ENCODE data around the gene TRABD2B. TPM values are rescaled to one million over a fixed set of nuclear protein-coding genes. Genes with fewer than 3 reads are reported as not detected.

The TRABD2B gene
- total and polyA plus RNA-seq, 3 experiments from 2014 or later: not detected

- Histone ChIP-seq H3K27me3 (ENCODE audit: insufficient read depth, low read length, poor library complexity, severe bottlenecking) (no peaks in the 10 kb centered on the region), H3K4me3 (ENCODE audit: low read length) (no peak overlapping the region), H3K27ac (ENCODE audit: low read depth, low read length) (no peak overlapping the region), H3K4me1 (ENCODE audit: insufficient read depth, low read length) (no peaks in the 10 kb centered on the region), H3K36me3 (ENCODE audit: insufficient read depth, low read length) (no peaks in the 10 kb centered on the region), H3K9me3 (ENCODE audit: low read length) (no peaks in the 10 kb centered on the region)
- Mint-ChIP-seq H3K27me3 (peaks cover 2 to 5% of the 10 kb centered on the region in 2 donors), H3K4me1 (no peaks in the 10 kb centered on the region), H3K36me3 (no peaks in the 10 kb centered on the region), H3K27ac (no peak overlapping the region), H3K4me3 (no peak overlapping the region), H3K9me3 (no peaks in the 10 kb centered on the region)
- no peak for DNase-seq
- ChIA-PET POLR2A (no interaction called here), CTCF (no interaction called here)
Measured at GRCh38 chr1:47794530-47794929, 202.7 kb downstream of the TRABD2B start.

- CTCF ChIA-PET: no interaction called here
Measured at GRCh38 chr1:47794081-47794480, 203.1 kb downstream of the TRABD2B start.

GRCh38 chr1:47793563-47793962 is 203.6 kb downstream of the TRABD2B start:
- Mint-ChIP-seq H3K4me1 (no peaks in the 10 kb centered on the region), H3K4me3 (no peak overlapping the region), H3K36me3 (no peaks in the 10 kb centered on the region), H3K27me3 (peaks cover 5 to 7% of the 10 kb centered on the region in 2 donors), H3K27ac (no peak overlapping the region), H3K9me3 (no peaks in the 10 kb centered on the region)
- Histone ChIP-seq H3K4me1 (ENCODE audit: insufficient read depth, low read length) (no peaks in the 10 kb centered on the region), H3K36me3 (ENCODE audit: insufficient read depth, low read length) (no peaks in the 10 kb centered on the region), H3K9me3 (ENCODE audit: low read length) (no peaks in the 10 kb centered on the region), H3K4me3 (ENCODE audit: low read length) (no peak overlapping the region), H3K27me3 (ENCODE audit: insufficient read depth, low read length, poor library complexity, severe bottlenecking) (no peaks in the 10 kb centered on the region), H3K27ac (ENCODE audit: low read depth, low read length) (no peak overlapping the region)
- ChIA-PET POLR2A (no interaction called here), CTCF (no interaction called here)
- no peak for DNase-seq

More at GRCh38 chr1:47794081-47794480, 203.1 kb downstream of the TRABD2B start:
- POLR2A ChIA-PET: no interaction called here
- no peaks in the 10 kb centered on the region for H3K9me3 ChIP-seq (ENCODE audit: low read length)
- no peaks in the 10 kb centered on the region for H3K4me1 ChIP-seq (ENCODE audit: insufficient read depth, low read length)
- H3K27me3 Mint-ChIP-seq: peaks cover 5 to 7% of the 10 kb centered on the region in 2 donors
- H3K4me3 ChIP-seq (ENCODE audit: low read length): no peak overlapping the region
- no peaks in the 10 kb centered on the region for H3K9me3 Mint-ChIP-seq
- no peaks in the 10 kb centered on the region for H3K27me3 ChIP-seq (ENCODE audit: insufficient read depth, low read length, poor library complexity, severe bottlenecking)
- H3K36me3 Mint-ChIP-seq: no peaks in the 10 kb centered on the region
- no peaks in the 10 kb centered on the region for H3K4me1 Mint-ChIP-seq
- H3K36me3 ChIP-seq (ENCODE audit: insufficient read depth, low read length): no peaks in the 10 kb centered on the region
- no peak overlapping the region for H3K27ac Mint-ChIP-seq
- H3K4me3 Mint-ChIP-seq: no peak overlapping the region
- H3K27ac ChIP-seq (ENCODE audit: low read depth, low read length): no peak overlapping the region
- DNase-seq: no peak

- ChIA-PET POLR2A (no interaction called here), CTCF (no interaction called here)
- H3K36me3 Mint-ChIP-seq: no peaks in the 10 kb centered on the region
Measured at GRCh38 chr1:47792779-47793178, 204.4 kb downstream of the TRABD2B start.

GRCh38 chr1:47791879-47792608 is 205.1 kb downstream of the TRABD2B start:
- H3K27ac ChIP-seq (ENCODE audit: low read depth, low read length): no peak overlapping the region
- ChIA-PET POLR2A (no interaction called here), CTCF (no interaction called here)
- H3K36me3 ChIP-seq (ENCODE audit: insufficient read depth, low read length): no peaks in the 10 kb centered on the region
- no peaks in the 10 kb centered on the region for H3K9me3 ChIP-seq (ENCODE audit: low read length)
- no peaks in the 10 kb centered on the region for H3K4me1 Mint-ChIP-seq
- peaks cover 5 to 7% of the 10 kb centered on the region in 2 donors for H3K27me3 Mint-ChIP-seq
- H3K4me3 ChIP-seq (ENCODE audit: low read length): no peak overlapping the region
- no peak overlapping the region for H3K4me3 Mint-ChIP-seq
- no peaks in the 10 kb centered on the region for H3K4me1 ChIP-seq (ENCODE audit: insufficient read depth, low read length)
- no peak overlapping the region for H3K27ac Mint-ChIP-seq
- no peaks in the 10 kb centered on the region for H3K9me3 Mint-ChIP-seq
- no peaks in the 10 kb centered on the region for H3K36me3 Mint-ChIP-seq
- H3K27me3 ChIP-seq (ENCODE audit: insufficient read depth, low read length, poor library complexity, severe bottlenecking): no peaks in the 10 kb centered on the region
- no peak for DNase-seq

More at GRCh38 chr1:47792779-47793178, 204.4 kb downstream of the TRABD2B start:
- DNase-seq: no peak
- H3K36me3 ChIP-seq (ENCODE audit: insufficient read depth, low read length): no peaks in the 10 kb centered on the region
- H3K27me3 ChIP-seq (ENCODE audit: insufficient read depth, low read length, poor library complexity, severe bottlenecking): no peaks in the 10 kb centered on the region
- no peak overlapping the region for H3K4me3 Mint-ChIP-seq
- H3K27ac Mint-ChIP-seq: no peak overlapping the region
- peaks cover 5 to 7% of the 10 kb centered on the region in 2 donors for H3K27me3 Mint-ChIP-seq
- no peaks in the 10 kb centered on the region for H3K4me1 Mint-ChIP-seq
- no peaks in the 10 kb centered on the region for H3K9me3 ChIP-seq (ENCODE audit: low read length)
- H3K27ac ChIP-seq (ENCODE audit: low read depth, low read length): no peak overlapping the region
- no peaks in the 10 kb centered on the region for H3K9me3 Mint-ChIP-seq
- H3K4me3 ChIP-seq (ENCODE audit: low read length): no peak overlapping the region
- no peaks in the 10 kb centered on the region for H3K4me1 ChIP-seq (ENCODE audit: insufficient read depth, low read length)

- DNase-seq: no peak
- ChIA-PET CTCF (no interaction called here), POLR2A (no interaction called here)
- H3K27me3 ChIP-seq (ENCODE audit: insufficient read depth, low read length, poor library complexity, severe bottlenecking): no peaks in the 10 kb centered on the region
- H3K36me3 ChIP-seq (ENCODE audit: insufficient read depth, low read length): no peaks in the 10 kb centered on the region
- no peak overlapping the region for H3K4me3 ChIP-seq (ENCODE audit: low read length)
- Mint-ChIP-seq H3K36me3 (no peaks in the 10 kb centered on the region), H3K4me1 (no peaks in the 10 kb centered on the region), H3K9me3 (no peaks in the 10 kb centered on the region), H3K4me3 (no peak overlapping the region), H3K27me3 (peaks cover 2 to 12% of the 10 kb centered on the region in 2 donors), H3K27ac (no peak overlapping the region)
- H3K27ac ChIP-seq (ENCODE audit: low read depth, low read length): no peak overlapping the region
- H3K9me3 ChIP-seq (ENCODE audit: low read length): no peaks in the 10 kb centered on the region
- H3K4me1 ChIP-seq (ENCODE audit: insufficient read depth, low read length): no peaks in the 10 kb centered on the region
Measured at GRCh38 chr1:47788761-47789160, 208.4 kb downstream of the TRABD2B start.

- H3K27me3 Mint-ChIP-seq: peaks cover 1 to 14% of the 10 kb centered on the region in 2 donors
- H3K4me3 Mint-ChIP-seq: no peak overlapping the region
- Histone ChIP-seq H3K27ac (ENCODE audit: low read depth, low read length) (no peak overlapping the region), H3K36me3 (ENCODE audit: insufficient read depth, low read length) (no peaks in the 10 kb centered on the region), H3K4me1 (ENCODE audit: insufficient read depth, low read length) (no peaks in the 10 kb centered on the region), H3K4me3 (ENCODE audit: low read length) (no peak overlapping the region), H3K9me3 (ENCODE audit: low read length) (no peaks in the 10 kb centered on the region), H3K27me3 (ENCODE audit: insufficient read depth, low read length, poor library complexity, severe bottlenecking) (no peaks in the 10 kb centered on the region)
- no peaks in the 10 kb centered on the region for H3K36me3 Mint-ChIP-seq
- H3K9me3 Mint-ChIP-seq: no peaks in the 10 kb centered on the region
- ChIA-PET POLR2A (no interaction called here), CTCF (no interaction called here)
- H3K27ac Mint-ChIP-seq: no peak overlapping the region
- DNase-seq: no peak
- no peaks in the 10 kb centered on the region for H3K4me1 Mint-ChIP-seq
Measured at GRCh38 chr1:47787560-47787959, 209.6 kb downstream of the TRABD2B start.

GRCh38 chr1:47786316-47786715 is 210.9 kb downstream of the TRABD2B start:
- no peaks in the 10 kb centered on the region for H3K36me3 ChIP-seq (ENCODE audit: insufficient read depth, low read length)
- Mint-ChIP-seq H3K36me3 (no peaks in the 10 kb centered on the region), H3K27ac (no peak overlapping the region), H3K4me1 (no peaks in the 10 kb centered on the region), H3K4me3 (no peak overlapping the region), H3K9me3 (no peaks in the 10 kb centered on the region), H3K27me3 (peaks cover 0 to 14% of the 10 kb centered on the region in 2 donors)
- no peaks in the 10 kb centered on the region for H3K9me3 ChIP-seq (ENCODE audit: low read length)
- H3K27me3 ChIP-seq (ENCODE audit: insufficient read depth, low read length, poor library complexity, severe bottlenecking): no peaks in the 10 kb centered on the region
- H3K27ac ChIP-seq (ENCODE audit: low read depth, low read length): no peak overlapping the region
- CTCF ChIA-PET: no interaction called here
- POLR2A ChIA-PET: no interaction called here
- no peaks in the 10 kb centered on the region for H3K4me1 ChIP-seq (ENCODE audit: insufficient read depth, low read length)
- DNase-seq: no peak
- H3K4me3 ChIP-seq (ENCODE audit: low read length): no peak overlapping the region

All from CD8-positive, alpha-beta memory T cell (primary cell).